ENCODE data around the gene SZT2. TPM values are rescaled to one million over a fixed set of nuclear protein-coding genes. Genes with fewer than 3 reads are reported as not detected.

SZT2 gene
- total RNA-seq, 1 donor from 2014 or later, result 35.7 TPM

- no peak for DNase-seq (ENCODE audit: low spot score)
- intact Hi-C loops (cut with DNase I), result loop anchor here (2.0 kb wide), 1 partner anchor 189 kb away; no protein-coding TSS in a partner anchor
These were observed 26.2 kb downstream of the SZT2 start for GRCh38 chr1:43415901-43416300.

GRCh38 chr1:43418858-43419257 lies 29.2 kb downstream of the SZT2 start:
- intact Hi-C loops (cut with DNase I), result no loop called here
- no peak for DNase-seq (ENCODE audit: low spot score)

- intact Hi-C loops (cut with DNase I), result no loop called here
- no peak for DNase-seq (ENCODE audit: low spot score)
These were observed 30.1 kb downstream of the SZT2 start for GRCh38 chr1:43419627-43420425.

GRCh38 chr1:43420874-43421273 lies 31.2 kb downstream of the SZT2 start:
- intact Hi-C loops (cut with DNase I), result no loop called here
- peak; percentile 6 for DNase-seq (ENCODE audit: low spot score)

GRCh38 chr1:43421396-43421795 lies 31.7 kb downstream of the SZT2 start:
- DNase-seq (ENCODE audit: low spot score), result peak; percentile 43
- intact Hi-C loops (cut with DNase I), result no loop called here

GRCh38 chr1:43421976-43422750 lies 32.5 kb downstream of the SZT2 start:
- peak; percentile 66 for DNase-seq (ENCODE audit: low spot score)
- intact Hi-C loops (cut with DNase I), result no loop called here

GRCh38 chr1:43422995-43423671 lies 33.4 kb downstream of the SZT2 start:
- intact Hi-C loops (cut with DNase I), result no loop called here
- DNase-seq (ENCODE audit: low spot score), result peak; percentile 27

GRCh38 chr1:43423672-43424550 lies 34.2 kb downstream of the SZT2 start:
- intact Hi-C loops (cut with DNase I), result no loop called here
- DNase-seq (ENCODE audit: low spot score), result peak; percentile 22

- DNase-seq (ENCODE audit: low spot score), result no peak
- intact Hi-C loops (cut with DNase I), result no loop called here
These were observed 35.3 kb downstream of the SZT2 start for GRCh38 chr1:43425045-43425444.

GRCh38 chr1:43426221-43426620 lies 36.5 kb downstream of the SZT2 start:
- intact Hi-C loops (cut with DNase I), result no loop called here
- no peak for DNase-seq (ENCODE audit: low spot score)

GRCh38 chr1:43427524-43427923 lies 37.8 kb downstream of the SZT2 start:
- DNase-seq (ENCODE audit: low spot score), result no peak
- intact Hi-C loops (cut with DNase I), result no loop called here

- intact Hi-C loops (cut with DNase I), result no loop called here
- no peak for DNase-seq (ENCODE audit: low spot score)
These were observed 38.2 kb downstream of the SZT2 start for GRCh38 chr1:43427941-43428340.

GRCh38 chr1:43430831-43431230 lies 41.1 kb downstream of the SZT2 start:
- DNase-seq (ENCODE audit: low spot score), result peak; percentile 12
- intact Hi-C loops (cut with DNase I), result no loop called here

- peak; percentile 6 for DNase-seq (ENCODE audit: low spot score)
- intact Hi-C loops (cut with DNase I), result no loop called here
These were observed 42.0 kb downstream of the SZT2 start for GRCh38 chr1:43431676-43432075.

GRCh38 chr1:43432171-43432860 lies 42.6 kb downstream of the SZT2 start:
- intact Hi-C loops (cut with DNase I), result no loop called here

GRCh38 chr1:43432907-43433306 lies 43.2 kb downstream of the SZT2 start:
- peak; percentile 43 for DNase-seq (ENCODE audit: low spot score)
- intact Hi-C loops (cut with DNase I), result no loop called here

More at GRCh38 chr1:43432171-43432860, 42.6 kb downstream of the SZT2 start:
- DNase-seq (ENCODE audit: low spot score), result peak; percentile 58

GRCh38 chr1:43434256-43434655 lies 44.6 kb downstream of the SZT2 start:
- intact Hi-C loops (cut with DNase I), result no loop called here

More at GRCh38 chr1:43434256-43434655, 44.6 kb downstream of the SZT2 start:
- peak; percentile 46 for DNase-seq (ENCODE audit: low spot score)

Data from cardiac septum (tissue), 1 donor.